Measurements from ENCODE around the gene SNX10. TPM values are rescaled to one million over a fixed set of nuclear protein-coding genes. Genes with fewer than 3 reads are reported as not detected.

SNX10 gene
- total RNA-seq, 1 experiment from 2014 or later = 9.4 TPM

DNA sequence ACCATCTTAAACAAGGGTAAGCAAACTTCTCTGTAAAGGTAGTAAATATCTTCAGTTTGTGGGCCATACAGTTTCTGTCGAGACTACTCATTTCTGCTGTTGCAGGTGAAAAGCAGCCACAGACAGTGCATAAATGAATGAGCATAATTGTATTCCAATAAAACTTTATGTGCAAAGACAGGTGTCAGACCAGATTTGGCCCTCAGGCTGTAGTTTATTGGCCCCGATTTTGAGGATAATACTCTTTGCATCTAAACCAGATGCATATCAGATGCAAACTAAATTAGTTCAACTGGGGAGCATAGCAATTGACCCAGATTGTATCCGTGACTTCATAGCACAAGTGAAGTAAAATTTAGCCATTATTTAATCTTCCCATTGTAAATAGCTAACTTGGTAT lies 70.0 kb downstream of the SNX10 start:
- Histone ChIP-seq H3K79me1 (ENCODE audit: insufficient read depth, low read depth, low read length, poor library complexity, severe bottlenecking) (no peaks in the 10 kb centered on the region), H3K4ac (ENCODE audit: low read depth, low read length) (no peak overlapping the region), H3K18ac (ENCODE audit: insufficient read length, low read depth, low read length) (no peak overlapping the region), H2AK5ac (ENCODE audit: insufficient read length, low read length) (no peak overlapping the region), H3K14ac (ENCODE audit: insufficient read depth, low read length) (no peak overlapping the region), H3K27me3 (ENCODE audit: insufficient read depth, low read length) (no peaks in the 10 kb centered on the region), H2BK5ac (ENCODE audit: insufficient read length, low read length) (no peak overlapping the region), H3T11ph (ENCODE audit: low read length) (no peak overlapping the region), H2BK15ac (ENCODE audit: low read depth, low read length) (no peak overlapping the region), H3K79me2 (ENCODE audit: insufficient read depth, low read length) (no peaks in the 10 kb centered on the region), H3K9me3 (ENCODE audit: control insufficient read depth, low read depth, low read length) (no peaks in the 10 kb centered on the region), H3K4me2 (ENCODE audit: insufficient read depth, insufficient read length, low read length) (no peak overlapping the region), H3K23me2 (ENCODE audit: insufficient read length, low read depth, low read length, poor library complexity, severe bottlenecking) (no peaks in the 10 kb centered on the region), H2BK12ac (ENCODE audit: insufficient read length, low read depth, low read length) (no peak overlapping the region), H3K23ac (ENCODE audit: insufficient read length, low read depth, low read length) (no peak overlapping the region), H2BK20ac (ENCODE audit: low read depth, low read length, poor library complexity, severe bottlenecking) (no peak overlapping the region), H4K5ac (ENCODE audit: insufficient read length, low read depth, low read length) (no peak overlapping the region), H2BK120ac (ENCODE audit: low read depth, low read length, poor library complexity, severe bottlenecking) (no peak overlapping the region), H3K9ac (ENCODE audit: extremely low read depth, insufficient read length, low read length) (no peak overlapping the region), H4K91ac (ENCODE audit: insufficient read length, low read depth, low read length) (no peak overlapping the region), H4K8ac (replicated peaks; ENCODE audit: insufficient read length, low read depth, low read length) (no peak overlapping the region), H3K4me1 (ENCODE audit: insufficient read depth, low read length) (0 out of 2 replicates have a peak, but pooled peaks cover 2% of the 10 kb centered on the region), H2AFZ (ENCODE audit: low read length) (no peak overlapping the region), H4K20me1 (ENCODE audit: control insufficient read depth, insufficient read depth, insufficient read length) (no peaks in the 10 kb centered on the region), H3K56ac (ENCODE audit: insufficient read length, low read depth, low read length) (no peak overlapping the region), H3K27ac (ENCODE audit: insufficient read length, low read depth, low read length) (no peak overlapping the region)
- H3K4me3 Mint-ChIP-seq = no peak overlapping the region
- peaks cover 20 to 21% of the 10 kb centered on the region in 2 experiments for H3K4me1 Mint-ChIP-seq
- H3K27me3 Mint-ChIP-seq (ENCODE audit: low read depth) = peaks cover 5% of the 10 kb centered on the region; the same call in 1 of the 2 replicates
- TF ChIP-seq, protein P1, sequence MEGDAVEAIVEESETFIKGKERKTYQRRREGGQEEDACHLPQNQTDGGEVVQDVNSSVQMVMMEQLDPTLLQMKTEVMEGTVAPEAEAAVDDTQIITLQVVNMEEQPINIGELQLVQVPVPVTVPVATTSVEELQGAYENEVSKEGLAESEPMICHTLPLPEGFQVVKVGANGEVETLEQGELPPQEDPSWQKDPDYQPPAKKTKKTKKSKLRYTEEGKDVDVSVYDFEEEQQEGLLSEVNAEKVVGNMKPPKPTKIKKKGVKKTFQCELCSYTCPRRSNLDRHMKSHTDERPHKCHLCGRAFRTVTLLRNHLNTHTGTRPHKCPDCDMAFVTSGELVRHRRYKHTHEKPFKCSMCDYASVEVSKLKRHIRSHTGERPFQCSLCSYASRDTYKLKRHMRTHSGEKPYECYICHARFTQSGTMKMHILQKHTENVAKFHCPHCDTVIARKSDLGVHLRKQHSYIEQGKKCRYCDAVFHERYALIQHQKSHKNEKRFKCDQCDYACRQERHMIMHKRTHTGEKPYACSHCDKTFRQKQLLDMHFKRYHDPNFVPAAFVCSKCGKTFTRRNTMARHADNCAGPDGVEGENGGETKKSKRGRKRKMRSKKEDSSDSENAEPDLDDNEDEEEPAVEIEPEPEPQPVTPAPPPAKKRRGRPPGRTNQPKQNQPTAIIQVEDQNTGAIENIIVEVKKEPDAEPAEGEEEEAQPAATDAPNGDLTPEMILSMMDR (conservative IDR thresholded peaks at IDR 0.05) = no peak
- whole genome bisulfite sequencing (ENCODE audit: extremely low coverage, insufficient read length, low lambda C conversion rate) = no CpG with 5 or more reads among the region's 3 CpGs
- DNase-seq = no peak
- H3K36me3 Mint-ChIP-seq (ENCODE audit: insufficient read depth in 1 of 3, low read depth in 3 of 3) = no peaks in the 10 kb centered on the region
- no peak overlapping the region for H3K27ac Mint-ChIP-seq
- no peaks in the 10 kb centered on the region for H3K9me3 Mint-ChIP-seq

All from H9 (cell line).